Activated T-cell treated with anti-CD3 and anti-CD28 coated beads, Interleukin-2, amount 50 U/mL, for 4 hours (primary cell): ENCODE data around the gene PCNX4. TPM values are rescaled to one million over a fixed set of nuclear protein-coding genes. Genes with fewer than 3 reads are reported as not detected.
A peak's percentile ranks its signal among the peaks of the same experiment; 100 is the strongest.

Source experiments
- ATAC-seq, 2 donors: fragments of 200-7000 bp; cut with Tn5 transposase; one replicate each; pipeline ENCODE4 v1.10.0; 2021
- DNase-seq: peaks from one replicate; pipeline ENCODE4 v3.0.0-alpha.2; 2020
- H3K27me3 Mint-ChIP-seq: one replicate; pipeline ENCODE4 v1.8.0; 2021; ENCODE audit warnings: low read depth, mixed read lengths
- H3K36me3 Mint-ChIP-seq: one replicate; pipeline ENCODE4 v1.8.0; 2022; ENCODE audit warnings: mixed read lengths; ENCODE audit not compliant: insufficient read depth
- H3K4me1 Mint-ChIP-seq: one replicate; pipeline ENCODE4 v1.8.0; 2021; ENCODE audit warnings: low read depth, mixed read lengths
- H3K4me3 Mint-ChIP-seq: one replicate; pipeline ENCODE4 v1.8.0; 2021; ENCODE audit warnings: mild to moderate bottlenecking, moderate library complexity, mixed read lengths
- H3K9me3 Mint-ChIP-seq: one replicate; pipeline ENCODE4 v1.8.0; 2021; ENCODE audit warnings: mixed read lengths
- total RNA-seq, 3 donors: library from RNA; stranded (reverse); gene quantifications; one replicate each; pipeline ENCODE4 v1.2.1, GENCODE V29; 2021

Gene PCNX4
- total RNA-seq, 3 donors from 2014 or later = 43.3 to 45.5 (median 44.1) TPM

DNA sequence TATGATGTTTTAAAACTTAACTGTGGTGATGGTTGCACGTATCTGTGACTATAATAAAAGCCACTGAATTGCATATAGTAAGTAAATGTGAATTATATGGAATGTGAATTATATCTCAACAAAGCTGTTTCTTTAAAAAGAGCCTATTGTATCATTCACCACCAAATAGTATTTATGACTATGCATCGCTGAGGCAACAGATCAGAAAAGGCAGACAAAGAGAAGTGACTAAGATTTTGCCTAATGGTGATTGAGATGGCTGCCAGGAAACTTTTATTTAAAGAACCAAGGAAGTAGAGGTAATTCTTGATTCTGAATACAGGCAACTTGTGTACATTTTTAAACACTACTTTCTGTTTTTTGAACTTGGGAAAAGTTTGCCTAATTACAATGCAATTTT is 41.8 kb downstream of the PCNX4 start:
- Mint-ChIP-seq H3K4me1 (no peaks in the 10 kb centered on the region), H3K27me3 (no peaks in the 10 kb centered on the region)
- DNase-seq = no peak

DNA sequence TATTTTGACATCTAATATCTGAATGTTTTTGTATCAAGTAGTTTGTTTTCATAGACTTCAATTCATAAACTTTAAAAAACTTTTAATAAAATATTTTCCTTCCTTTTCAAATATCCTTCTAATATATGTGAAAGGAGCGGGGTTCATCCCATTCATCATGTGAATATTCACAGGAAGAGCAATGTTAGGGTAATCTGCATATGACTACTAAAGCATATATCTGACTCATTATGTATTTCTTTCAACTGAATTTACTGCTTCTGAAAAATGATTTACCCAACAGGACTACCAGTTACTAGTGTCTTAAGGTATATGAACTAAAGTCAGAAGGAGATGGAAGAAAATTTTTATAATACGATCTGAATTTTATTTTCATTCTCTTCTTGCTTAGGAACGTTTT is 43.0 kb downstream of the PCNX4 start:
- H3K4me3 Mint-ChIP-seq = no peak overlapping the region
- peaks cover 17% of the 10 kb centered on the region for H3K36me3 Mint-ChIP-seq
- H3K27me3 Mint-ChIP-seq = no peaks in the 10 kb centered on the region
- ATAC-seq (no peak), DNase-seq (no peak)
- no peaks in the 10 kb centered on the region for H3K9me3 Mint-ChIP-seq
- H3K4me1 Mint-ChIP-seq = no peaks in the 10 kb centered on the region

More for the DNA sequence above, 41.8 kb downstream of the PCNX4 start:
- no peak overlapping the region for H3K4me3 Mint-ChIP-seq
- H3K36me3 Mint-ChIP-seq = peaks cover 21% of the 10 kb centered on the region
- no peaks in the 10 kb centered on the region for H3K9me3 Mint-ChIP-seq
- ATAC-seq = no peak

DNA sequence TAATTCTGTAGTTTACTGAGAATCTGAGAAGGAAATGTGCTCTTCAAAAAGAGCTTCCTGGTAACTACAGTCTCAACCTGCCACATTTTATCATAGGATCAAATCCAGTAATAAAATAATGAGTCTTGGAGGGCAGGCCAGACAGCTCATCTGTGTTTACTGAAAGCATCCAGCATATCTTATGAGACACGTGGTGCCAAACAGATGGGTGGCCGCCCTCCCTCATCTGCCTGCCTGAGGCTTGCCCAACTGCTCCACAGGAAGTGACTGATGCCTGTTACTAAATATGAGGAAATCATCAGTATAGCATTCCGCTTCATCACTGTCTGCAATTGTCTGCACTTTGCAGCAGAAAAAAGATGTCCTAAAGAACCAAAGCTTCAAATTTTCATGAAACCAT is 60.0 kb downstream of the PCNX4 start:
- ATAC-seq (peak; percentile 98 to 99), DNase-seq (peak; percentile 63)
- Mint-ChIP-seq H3K9me3 (no peaks in the 10 kb centered on the region), H3K4me3 (no peak overlapping the region), H3K27me3 (no peaks in the 10 kb centered on the region), H3K4me1 (peaks cover 49% of the 10 kb centered on the region), H3K36me3 (peaks cover 31% of the 10 kb centered on the region)

DNA sequence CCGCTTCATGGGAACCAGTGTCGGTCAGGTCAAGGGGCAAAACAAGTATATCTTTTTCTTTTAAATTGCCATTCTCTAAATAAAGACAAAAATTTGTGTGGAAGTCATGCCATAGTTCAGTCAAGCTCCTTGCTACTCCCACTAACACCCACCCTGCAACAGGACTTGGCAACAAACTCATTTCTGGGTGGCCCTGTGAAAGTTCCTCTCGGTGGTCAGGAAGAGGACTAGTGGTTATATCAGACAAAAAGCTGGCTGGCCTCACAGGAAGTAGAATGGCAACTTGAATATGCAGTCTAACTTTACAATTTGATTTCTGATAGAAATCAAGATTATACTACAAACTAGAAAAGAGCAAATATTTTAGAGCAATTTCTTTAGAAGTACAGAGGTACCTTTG is 62.3 kb downstream of the PCNX4 start:
- no peaks in the 10 kb centered on the region for H3K27me3 Mint-ChIP-seq
- no peaks in the 10 kb centered on the region for H3K9me3 Mint-ChIP-seq
- H3K36me3 Mint-ChIP-seq = peaks cover 32% of the 10 kb centered on the region
- no peak for DNase-seq
- H3K4me3 Mint-ChIP-seq = no peak overlapping the region
- peaks cover 67% of the 10 kb centered on the region for H3K4me1 Mint-ChIP-seq
- no peak for ATAC-seq

DNA sequence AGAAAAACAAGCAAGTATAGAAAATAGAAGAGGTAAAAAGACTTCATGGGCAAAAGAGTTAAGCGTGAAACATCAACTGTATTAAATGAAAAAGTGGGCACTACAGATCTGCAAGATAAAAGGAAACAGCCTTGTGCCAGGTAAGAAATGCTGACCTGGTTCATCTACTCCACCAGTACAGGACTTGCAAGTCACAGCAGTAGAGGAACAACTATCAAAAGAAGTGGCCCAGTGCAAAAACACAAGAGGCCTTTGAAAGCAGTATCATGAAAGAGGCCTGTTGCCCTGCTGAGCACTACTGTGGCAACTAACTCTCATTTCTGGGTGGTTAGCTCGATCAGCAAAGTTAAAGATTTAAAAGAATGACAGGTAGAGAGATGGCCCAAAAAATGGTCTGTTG is 62.9 kb downstream of the PCNX4 start:
- ATAC-seq = no peak
- H3K36me3 Mint-ChIP-seq = peaks cover 29% of the 10 kb centered on the region
- no peak overlapping the region for H3K4me3 Mint-ChIP-seq
- no peaks in the 10 kb centered on the region for H3K9me3 Mint-ChIP-seq
- DNase-seq = no peak
- no peaks in the 10 kb centered on the region for H3K27me3 Mint-ChIP-seq
- H3K4me1 Mint-ChIP-seq = peaks cover 74% of the 10 kb centered on the region

DNA sequence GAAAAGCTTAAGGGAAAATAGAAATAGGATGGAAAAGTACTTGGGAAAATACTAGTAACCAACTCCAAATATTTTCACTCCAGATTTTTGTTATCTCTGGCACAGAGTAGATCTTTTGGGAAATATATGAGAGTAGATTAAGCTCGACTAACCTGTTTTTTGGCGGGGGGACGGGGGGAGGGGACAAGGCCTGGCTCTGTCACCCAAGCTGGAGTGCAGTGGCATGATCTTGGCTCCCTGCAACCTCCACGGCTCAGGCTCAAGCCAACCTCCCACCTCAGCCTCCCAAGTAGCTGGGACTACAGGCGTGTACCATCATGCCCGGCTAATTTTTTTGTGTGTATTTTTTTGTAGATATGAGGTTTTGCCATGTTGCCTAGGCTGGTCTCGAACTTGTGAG is 68.7 kb downstream of the PCNX4 start:
- Mint-ChIP-seq H3K36me3 (peaks cover 13% of the 10 kb centered on the region), H3K4me3 (no peak overlapping the region), H3K4me1 (peaks cover 75% of the 10 kb centered on the region), H3K9me3 (no peaks in the 10 kb centered on the region), H3K27me3 (no peaks in the 10 kb centered on the region)
- ATAC-seq (no peak), DNase-seq (no peak)

DNA sequence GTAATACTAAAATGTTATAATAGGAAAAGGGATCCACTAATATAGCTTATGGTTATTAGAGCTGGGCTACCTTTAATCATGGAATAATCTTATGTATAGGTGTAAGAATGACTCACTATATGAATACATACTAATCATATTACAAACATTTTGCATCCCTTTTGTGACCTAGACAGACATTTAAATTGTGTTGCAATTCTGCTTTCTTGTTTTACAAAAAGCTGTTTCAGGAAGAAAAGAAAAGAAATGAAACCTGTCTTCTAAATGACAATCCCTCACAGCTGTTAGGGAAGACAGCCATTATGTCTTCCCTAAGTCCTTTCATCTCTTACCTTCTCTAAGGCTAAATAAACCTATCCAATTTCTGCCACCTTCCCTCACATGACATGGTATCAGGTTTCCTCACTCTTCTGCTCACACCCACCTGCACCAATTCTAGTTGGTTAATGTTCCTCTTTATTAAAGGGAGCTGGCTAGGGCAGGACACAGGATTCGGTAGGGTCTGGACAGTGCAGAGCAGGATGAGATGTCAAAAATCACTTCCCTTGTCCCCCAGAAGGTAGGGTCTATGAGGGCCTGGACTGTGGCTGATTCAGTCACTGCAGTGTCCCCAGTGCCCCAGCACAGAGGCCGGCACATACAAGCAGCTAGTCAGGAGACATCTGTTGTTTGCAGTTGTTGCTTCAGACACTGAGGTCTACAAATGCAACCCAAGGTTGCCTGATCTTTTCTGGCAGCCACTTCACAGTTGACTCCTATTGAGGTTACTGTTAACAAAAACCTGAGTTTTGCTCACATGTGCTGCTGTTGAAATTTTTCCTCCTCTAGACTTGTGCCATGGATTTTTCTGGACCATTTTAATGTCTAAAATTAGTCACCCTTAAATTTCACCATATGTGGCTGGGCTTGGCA is 69.7 kb downstream of the PCNX4 start:
- Mint-ChIP-seq H3K9me3 (no peaks in the 10 kb centered on the region), H3K27me3 (no peaks in the 10 kb centered on the region), H3K4me1 (peaks cover 75% of the 10 kb centered on the region), H3K4me3 (no peak overlapping the region), H3K36me3 (peaks cover 11% of the 10 kb centered on the region)
- no peak for ATAC-seq
- DNase-seq = no peak

DNA sequence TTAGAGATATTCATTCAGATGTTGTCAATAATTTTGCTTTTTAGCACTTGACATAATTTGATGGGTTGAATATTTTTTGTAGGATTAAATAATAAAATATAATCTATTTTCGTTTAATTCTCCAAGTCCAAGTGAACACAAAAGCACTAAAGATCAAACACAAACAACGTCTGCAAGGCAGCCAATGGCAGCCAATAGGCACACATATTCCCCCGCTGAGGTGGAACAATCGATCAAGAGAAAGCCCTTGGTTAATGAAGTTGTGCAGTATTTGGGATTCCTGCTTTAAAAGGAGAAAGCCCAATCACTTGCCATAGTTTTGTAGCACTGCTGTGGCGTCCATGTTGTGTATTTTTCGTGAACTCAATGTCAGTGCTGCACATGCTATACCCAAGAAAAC is 72.0 kb downstream of the PCNX4 start:
- DNase-seq (no peak), ATAC-seq (no peak)
- Mint-ChIP-seq H3K9me3 (no peaks in the 10 kb centered on the region), H3K27me3 (no peaks in the 10 kb centered on the region), H3K4me3 (peak overlapping the region; percentile 99), H3K4me1 (peaks cover 61% of the 10 kb centered on the region), H3K36me3 (peaks cover 5% of the 10 kb centered on the region)

DNA sequence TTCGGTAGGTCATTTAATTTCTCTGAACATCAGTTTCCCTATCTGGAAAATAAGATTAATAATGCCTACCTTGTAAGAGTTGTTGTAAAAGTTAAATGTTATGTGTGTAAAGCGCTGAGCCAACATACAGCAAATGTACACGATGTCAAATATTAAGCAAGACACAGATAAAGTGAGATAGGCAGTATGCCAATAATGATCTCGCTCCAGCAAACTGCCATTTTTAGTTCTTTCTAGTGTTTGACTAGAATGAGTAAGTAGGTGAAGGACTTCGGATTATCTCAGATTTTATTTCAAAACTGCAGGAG is 72.6 kb downstream of the PCNX4 start:
- Mint-ChIP-seq H3K9me3 (no peaks in the 10 kb centered on the region), H3K36me3 (peaks cover 4% of the 10 kb centered on the region), H3K4me3 (peak overlapping the region; percentile 99), H3K4me1 (peaks cover 54% of the 10 kb centered on the region), H3K27me3 (no peaks in the 10 kb centered on the region)
- ATAC-seq (no peak), DNase-seq (no peak)

DNA sequence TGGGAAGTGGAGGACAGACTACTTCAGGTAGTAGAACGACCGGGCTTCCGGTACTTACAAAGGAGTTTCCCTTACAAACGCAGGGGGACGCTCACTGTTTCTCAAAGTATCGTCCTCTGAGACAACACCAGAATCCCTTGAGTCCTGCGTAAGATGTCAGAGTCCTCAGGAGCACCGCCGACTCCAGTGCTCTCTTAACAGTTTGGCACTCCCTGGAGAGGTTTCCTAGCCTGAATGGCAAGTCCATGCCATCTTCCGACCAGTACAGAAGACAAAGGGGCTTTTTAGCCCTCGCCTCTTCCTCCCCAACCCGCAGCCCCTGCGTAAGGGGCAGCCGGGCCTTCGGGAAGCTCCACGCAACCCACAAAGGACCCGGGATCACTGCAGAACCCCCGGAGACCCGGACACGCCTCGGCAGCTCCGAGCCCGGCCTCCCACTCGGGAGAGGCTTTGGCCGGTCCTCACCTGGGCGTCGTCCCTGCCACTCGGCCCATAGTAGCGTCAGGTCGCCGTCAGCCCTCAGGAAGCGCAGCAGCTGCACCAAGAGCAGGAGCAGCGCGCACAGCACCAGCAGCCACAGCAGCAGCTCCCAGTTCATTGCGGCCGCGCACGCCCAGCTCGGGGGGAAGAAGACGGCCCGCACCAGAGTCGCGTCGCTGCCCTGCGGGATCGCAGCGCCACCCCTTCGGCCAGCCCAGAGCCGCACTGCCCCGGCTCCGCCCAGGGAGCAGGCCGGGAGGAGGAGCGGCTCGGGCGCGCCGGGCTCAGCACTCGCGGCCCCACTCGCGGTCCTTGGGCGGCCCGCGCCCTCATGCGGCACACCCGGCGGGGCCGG is 73.2 kb downstream of the PCNX4 start, which contains the start of gene DHRS7:
TSS of gene DHRS7 (minus strand) at position 687 of the 835 bp plus-strand sequence. CDS start at position 598, 89 bp downstream.
- peak; percentile 43 for DNase-seq
- H3K4me1 Mint-ChIP-seq = peaks cover 49% of the 10 kb centered on the region
- H3K36me3 Mint-ChIP-seq = no peaks in the 10 kb centered on the region
- no peaks in the 10 kb centered on the region for H3K27me3 Mint-ChIP-seq
- H3K4me3 Mint-ChIP-seq = peak within 1 kb of the TSS; percentile 99
- no peaks in the 10 kb centered on the region for H3K9me3 Mint-ChIP-seq
- peak; percentile 88 to 90 for ATAC-seq

DNA sequence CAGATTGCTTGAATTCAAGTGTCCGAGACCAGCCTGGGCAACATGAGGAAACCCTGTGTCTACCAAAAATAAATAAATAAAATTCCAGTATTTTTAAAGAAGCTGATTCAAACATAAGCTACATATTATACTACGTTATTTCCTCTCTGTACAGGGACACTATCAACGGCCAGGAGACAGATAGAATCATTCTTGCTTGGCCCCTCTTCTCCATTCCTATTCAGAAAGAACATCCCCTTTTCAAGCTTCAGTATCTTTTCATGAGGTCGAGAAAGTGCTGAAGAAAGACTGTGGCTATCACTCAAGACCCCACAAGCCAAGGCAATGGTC is 73.8 kb downstream of the PCNX4 start:
- DNase-seq (no peak), ATAC-seq (peak; percentile 4 to 6)
- H3K4me1 Mint-ChIP-seq = peaks cover 46% of the 10 kb centered on the region
- no peaks in the 10 kb centered on the region for H3K36me3 Mint-ChIP-seq
- peak overlapping the region; percentile 80 for H3K4me3 Mint-ChIP-seq
- no peaks in the 10 kb centered on the region for H3K9me3 Mint-ChIP-seq
- H3K27me3 Mint-ChIP-seq = no peaks in the 10 kb centered on the region

DNA sequence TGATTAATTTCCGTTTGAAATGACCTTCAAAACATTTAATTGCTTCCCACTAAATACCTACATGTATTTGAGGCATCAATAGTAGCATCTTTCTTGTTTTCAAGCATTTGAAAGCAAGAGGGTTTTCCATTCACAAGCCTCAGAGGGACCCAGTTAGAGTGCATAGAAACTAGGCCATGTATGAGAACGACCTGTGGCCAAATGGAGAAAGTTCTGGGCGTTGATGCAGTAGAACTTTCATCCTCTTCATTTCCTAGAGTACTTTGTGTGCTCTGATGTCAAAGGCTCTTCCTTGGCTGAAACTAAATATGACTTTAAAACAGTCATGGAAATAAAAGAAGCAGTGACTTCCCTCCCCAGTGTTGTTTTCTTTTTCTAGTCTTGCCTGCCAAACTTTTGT is 74.4 kb downstream of the PCNX4 start:
- no peaks in the 10 kb centered on the region for H3K36me3 Mint-ChIP-seq
- peak overlapping the region; percentile 80 for H3K4me3 Mint-ChIP-seq
- H3K4me1 Mint-ChIP-seq = peaks cover 40% of the 10 kb centered on the region
- ATAC-seq (no peak), DNase-seq (no peak)
- H3K9me3 Mint-ChIP-seq = no peaks in the 10 kb centered on the region
- no peaks in the 10 kb centered on the region for H3K27me3 Mint-ChIP-seq

DNA sequence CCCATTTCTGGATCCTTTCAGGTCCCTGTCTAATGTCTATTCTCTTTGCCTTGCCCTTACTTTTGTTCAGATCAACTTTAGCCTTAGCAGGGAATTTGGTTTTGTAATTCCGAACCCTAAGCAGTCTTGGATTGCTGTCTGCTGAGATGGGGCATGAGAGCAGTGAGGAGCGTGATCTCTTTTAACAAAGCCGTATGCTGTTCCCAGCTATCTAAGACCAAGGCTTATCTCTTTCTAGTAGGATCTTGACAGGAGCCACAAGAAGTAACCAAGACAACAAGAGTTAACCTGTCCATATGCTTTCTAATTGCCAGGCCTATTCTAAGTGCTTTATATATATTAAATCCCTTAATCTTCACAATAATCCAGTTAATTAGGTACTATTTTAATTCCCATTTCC is 78.0 kb downstream of the PCNX4 start:
- no peak for DNase-seq
- no peak for ATAC-seq
- Mint-ChIP-seq H3K4me3 (no peak overlapping the region), H3K9me3 (no peaks in the 10 kb centered on the region), H3K36me3 (no peaks in the 10 kb centered on the region), H3K4me1 (peaks cover 15% of the 10 kb centered on the region), H3K27me3 (no peaks in the 10 kb centered on the region)

DNA sequence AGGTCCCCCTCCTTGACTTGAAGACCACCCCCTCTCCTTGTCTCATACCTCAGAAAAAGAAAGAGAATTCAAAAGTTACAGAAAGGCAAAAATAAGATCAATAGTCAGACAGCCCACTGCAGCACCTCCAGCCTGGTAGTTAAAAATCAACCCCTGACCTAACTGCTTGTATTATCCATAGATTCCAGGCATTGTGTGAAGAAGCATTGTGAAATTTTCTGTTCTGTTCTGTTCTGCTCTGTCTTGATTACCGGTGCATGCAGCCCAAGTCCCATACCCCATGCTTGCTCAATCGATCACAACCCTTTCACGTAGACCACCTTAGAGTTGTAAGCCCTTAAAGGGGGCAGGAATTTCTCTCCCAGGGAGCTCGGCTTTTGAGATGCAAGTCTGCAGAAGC is 79.2 kb downstream of the PCNX4 start:
- Mint-ChIP-seq H3K36me3 (no peaks in the 10 kb centered on the region), H3K4me3 (no peak overlapping the region), H3K9me3 (no peaks in the 10 kb centered on the region), H3K4me1 (peaks cover 8% of the 10 kb centered on the region), H3K27me3 (no peaks in the 10 kb centered on the region)
- ATAC-seq (no peak), DNase-seq (no peak)

DNA sequence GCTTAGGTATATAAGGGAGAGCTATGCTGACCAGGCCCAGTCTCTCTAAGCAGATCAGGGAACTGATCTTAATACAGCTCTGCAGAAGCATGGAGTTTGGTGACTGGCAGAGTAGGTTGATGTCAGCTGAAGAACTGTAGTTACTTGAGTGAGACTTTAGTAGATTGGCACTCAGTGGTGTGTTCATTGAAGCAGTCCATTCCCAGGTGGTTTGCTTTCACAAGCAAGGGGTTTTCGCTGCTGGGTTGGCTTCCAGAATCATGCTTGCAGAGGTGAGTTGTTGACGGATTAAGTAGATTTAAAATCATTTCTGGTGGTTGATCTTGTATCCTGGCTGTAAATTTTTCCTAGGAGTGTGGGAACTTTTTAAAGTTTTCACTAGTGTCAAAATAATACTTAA is 80.0 kb downstream of the PCNX4 start:
- Mint-ChIP-seq H3K36me3 (no peaks in the 10 kb centered on the region), H3K9me3 (no peaks in the 10 kb centered on the region), H3K4me1 (peaks cover under 1% of the 10 kb centered on the region), H3K4me3 (no peak overlapping the region), H3K27me3 (no peaks in the 10 kb centered on the region)
- ATAC-seq (no peak), DNase-seq (no peak)
